Medulla oblongata (tissue), 1 donor: ENCODE measurements around the gene PROM1.

Experiments
- DNase-seq: peaks from one replicate; pipeline ENCODE4 v3.0.0-alpha.2; 2015; ENCODE audit errors: extremely low spot score

The PROM1 gene, protein sequence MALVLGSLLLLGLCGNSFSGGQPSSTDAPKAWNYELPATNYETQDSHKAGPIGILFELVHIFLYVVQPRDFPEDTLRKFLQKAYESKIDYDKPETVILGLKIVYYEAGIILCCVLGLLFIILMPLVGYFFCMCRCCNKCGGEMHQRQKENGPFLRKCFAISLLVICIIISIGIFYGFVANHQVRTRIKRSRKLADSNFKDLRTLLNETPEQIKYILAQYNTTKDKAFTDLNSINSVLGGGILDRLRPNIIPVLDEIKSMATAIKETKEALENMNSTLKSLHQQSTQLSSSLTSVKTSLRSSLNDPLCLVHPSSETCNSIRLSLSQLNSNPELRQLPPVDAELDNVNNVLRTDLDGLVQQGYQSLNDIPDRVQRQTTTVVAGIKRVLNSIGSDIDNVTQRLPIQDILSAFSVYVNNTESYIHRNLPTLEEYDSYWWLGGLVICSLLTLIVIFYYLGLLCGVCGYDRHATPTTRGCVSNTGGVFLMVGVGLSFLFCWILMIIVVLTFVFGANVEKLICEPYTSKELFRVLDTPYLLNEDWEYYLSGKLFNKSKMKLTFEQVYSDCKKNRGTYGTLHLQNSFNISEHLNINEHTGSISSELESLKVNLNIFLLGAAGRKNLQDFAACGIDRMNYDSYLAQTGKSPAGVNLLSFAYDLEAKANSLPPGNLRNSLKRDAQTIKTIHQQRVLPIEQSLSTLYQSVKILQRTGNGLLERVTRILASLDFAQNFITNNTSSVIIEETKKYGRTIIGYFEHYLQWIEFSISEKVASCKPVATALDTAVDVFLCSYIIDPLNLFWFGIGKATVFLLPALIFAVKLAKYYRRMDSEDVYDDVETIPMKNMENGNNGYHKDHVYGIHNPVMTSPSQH

DNA sequence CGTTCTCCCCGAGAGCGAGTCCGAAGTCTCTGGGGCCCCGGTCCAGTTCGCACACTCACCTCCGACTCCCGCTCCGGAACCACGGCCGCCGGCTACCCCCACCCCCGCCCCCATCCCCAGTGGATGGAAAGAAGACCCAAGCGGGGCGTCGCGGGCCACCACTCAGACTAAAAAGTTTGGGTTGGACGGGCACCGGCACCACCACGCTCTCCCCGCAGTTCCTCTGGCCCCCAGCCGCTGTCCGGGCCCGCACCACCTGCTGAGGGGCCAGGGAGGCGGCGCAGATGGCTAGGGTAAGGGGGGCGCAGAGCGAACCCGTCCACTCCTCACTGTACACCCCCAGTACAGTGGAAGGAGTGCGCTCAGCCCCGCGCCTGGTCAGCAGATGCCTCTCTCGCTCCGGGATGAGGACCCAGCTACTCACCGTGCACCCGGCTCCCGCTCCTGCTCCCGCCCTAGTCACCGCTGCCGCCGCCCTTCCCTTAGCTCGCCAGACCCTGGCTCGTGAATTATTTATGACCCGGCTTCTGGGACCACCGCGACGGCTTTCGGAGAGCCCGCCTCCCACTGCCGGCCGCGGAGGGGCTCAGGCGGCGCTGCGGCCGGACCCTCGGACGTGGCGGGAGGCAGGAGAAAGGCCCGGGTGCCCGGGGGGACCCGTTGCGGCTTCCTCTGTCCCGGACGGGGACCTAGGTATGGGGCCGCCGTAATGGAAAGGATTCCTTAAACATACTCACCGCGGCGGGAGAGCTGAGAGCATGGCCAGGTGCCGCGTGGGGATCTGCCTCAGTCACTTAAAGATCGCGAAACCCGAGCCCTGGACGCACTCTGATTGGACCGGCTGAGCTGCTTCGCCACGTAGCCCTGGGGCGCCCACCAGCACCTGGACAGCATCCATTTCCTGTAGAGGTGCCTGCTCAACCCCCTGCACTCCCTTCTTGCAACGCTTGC is at the start of gene PROM1:
TSS of gene PROM1 (minus strand) at position 783 of the 951 bp plus-strand sequence. CDS start 8,117 bp downstream, outside the sequence.
- DNase-seq = no peak

- no peak for DNase-seq
Observed at GRCh38 chr4:16133406-16133805, 49.6 kb upstream of the PROM1 start.

- no peak for DNase-seq
Observed at GRCh38 chr4:16131293-16131692, 47.5 kb upstream of the PROM1 start.

DNA sequence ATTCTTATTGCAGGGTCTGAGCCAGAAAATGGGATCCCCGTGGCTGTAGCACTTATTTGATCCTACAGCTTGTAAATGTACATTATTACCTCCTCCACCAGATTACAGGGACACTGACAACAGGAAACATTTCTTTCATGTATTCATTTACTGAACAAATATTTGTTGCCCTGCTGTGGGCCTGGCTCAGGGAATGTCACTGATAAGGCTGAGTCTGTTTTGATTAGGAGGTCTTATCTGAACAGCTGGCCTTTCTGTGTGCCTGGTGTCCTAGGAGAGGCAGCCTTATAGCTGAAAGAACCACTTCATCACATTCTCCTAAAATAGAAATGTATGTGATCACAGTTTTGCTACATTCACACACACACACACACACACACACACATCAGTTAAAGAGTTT is 45.5 kb upstream of the PROM1 start:
- DNase-seq = no peak

DNA sequence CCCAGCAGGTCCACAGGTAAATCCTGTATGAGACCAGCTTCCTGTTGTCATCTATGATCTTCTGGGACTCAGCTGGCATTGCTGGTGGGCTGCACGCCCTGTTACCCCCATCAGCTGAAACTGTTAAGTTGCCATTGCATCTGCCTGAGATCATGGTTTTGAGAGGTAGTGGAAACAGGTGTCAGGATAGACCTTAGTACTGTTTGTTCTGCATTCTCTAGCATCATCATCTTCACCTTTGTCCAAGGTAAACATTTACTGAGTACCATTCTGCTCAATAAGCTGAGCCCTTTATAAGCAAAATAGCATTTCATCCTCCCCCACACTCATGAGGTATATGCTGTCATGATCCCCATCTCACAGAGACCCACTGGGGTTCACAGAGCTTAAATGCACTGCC is 42.9 kb upstream of the PROM1 start:
- DNase-seq = no peak

DNA sequence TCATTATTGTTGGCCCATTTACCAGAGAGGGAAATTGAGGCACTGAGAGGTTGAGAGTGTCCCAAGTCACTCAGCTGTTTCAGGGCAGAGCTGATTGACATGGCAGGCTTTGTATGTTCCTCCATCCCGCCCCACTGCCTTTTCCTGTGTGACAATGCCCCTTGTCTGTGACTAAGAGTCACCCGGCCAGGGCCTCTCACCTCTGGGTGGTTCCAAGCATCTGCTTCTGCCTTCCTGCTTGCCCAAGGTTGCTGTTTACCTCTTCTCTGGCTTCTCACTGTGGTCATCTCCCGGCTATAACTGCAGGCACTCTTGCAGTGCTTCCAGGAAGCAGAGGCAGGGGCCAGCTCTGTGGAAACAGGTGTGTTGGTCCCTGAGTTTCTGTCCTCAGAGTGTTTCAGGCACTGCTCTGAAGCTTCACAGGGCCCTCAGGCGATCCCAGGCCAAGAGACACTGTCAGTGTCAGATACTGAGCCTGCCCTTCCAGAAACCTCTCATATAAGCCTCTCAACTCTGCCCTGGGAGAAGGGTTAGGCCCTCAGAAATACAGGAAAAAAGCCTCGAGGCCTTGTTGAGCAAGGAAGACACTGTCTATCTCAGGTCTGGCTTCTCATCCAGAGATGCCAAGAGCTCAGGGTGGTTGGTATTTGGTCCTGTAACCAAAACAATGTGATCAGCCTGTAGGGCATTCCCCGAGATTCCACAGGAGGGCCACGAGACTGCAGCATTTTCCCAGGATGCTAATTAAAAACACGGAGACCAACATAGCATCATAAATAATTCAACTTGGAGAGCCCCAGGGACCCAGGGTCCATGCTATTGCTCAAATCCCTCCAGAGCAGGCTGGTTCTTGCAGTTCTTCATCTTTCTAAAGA is 42.0 kb upstream of the PROM1 start:
- DNase-seq = no peak

GRCh38 chr4:16124232-16124631 is 40.4 kb upstream of the PROM1 start:
- DNase-seq = no peak

DNA sequence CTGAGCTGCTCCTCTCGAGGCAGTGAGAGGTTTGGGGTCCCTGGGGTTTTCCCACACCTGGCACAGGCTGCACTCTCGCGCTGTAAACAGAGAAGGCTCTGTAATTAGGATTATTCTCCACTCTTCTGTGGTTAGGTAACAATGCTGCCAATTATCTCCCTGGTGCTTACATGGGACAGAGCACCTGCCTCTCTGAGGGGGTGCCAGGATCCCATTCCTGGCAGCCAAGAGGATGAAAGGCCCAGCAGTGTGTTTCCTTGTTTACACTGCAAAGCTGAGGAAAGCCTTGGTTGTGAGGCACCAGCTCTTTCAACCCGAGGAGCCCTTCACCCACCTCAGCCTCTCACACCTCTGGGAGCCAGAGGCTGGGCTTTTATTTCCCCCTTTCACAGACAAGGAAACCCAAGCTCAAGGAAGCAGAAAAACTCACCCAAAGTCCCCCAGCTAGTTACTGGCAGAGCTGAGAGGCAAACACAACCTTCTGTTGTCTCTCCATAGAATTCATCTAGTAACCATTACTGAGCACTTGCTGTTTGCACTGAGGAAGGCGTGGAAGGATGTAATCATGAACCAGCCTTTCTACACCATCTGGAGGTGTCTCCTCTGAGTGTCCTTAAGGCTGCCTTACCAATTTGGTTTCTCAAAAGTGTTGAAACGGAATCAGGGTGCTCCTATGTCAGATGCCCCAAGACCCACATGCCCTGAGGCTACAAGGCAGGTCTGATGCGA is 39.7 kb upstream of the PROM1 start:
- DNase-seq = no peak

DNA sequence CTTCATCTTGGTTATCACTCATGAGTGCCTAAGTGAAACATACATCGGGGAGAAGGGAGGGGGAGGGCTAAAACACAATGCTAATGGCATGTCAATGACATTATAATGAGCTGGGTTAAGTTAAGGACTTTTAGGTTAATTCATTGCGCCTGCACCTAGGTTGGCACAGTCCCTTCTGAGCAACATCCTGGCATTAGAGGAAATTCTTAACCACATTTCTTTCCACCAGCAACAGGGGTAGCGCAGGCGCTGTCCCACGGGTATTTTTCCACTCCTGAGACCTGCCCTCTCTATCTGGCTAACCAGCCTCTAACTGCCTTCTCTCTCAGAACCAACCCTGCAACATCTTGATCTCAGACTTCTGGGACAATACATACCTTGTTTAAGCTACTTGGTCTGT is 39.0 kb upstream of the PROM1 start:
- DNase-seq = no peak

GRCh38 chr4:16122308-16122711 is 38.5 kb upstream of the PROM1 start:
- DNase-seq = no peak

- DNase-seq = no peak
Observed at GRCh38 chr4:16120720-16121119, 36.9 kb upstream of the PROM1 start.

- no peak for DNase-seq
Observed at GRCh38 chr4:16119981-16120380, 36.2 kb upstream of the PROM1 start.

GRCh38 chr4:16118090-16118489 is 34.3 kb upstream of the PROM1 start:
- DNase-seq = no peak

DNA sequence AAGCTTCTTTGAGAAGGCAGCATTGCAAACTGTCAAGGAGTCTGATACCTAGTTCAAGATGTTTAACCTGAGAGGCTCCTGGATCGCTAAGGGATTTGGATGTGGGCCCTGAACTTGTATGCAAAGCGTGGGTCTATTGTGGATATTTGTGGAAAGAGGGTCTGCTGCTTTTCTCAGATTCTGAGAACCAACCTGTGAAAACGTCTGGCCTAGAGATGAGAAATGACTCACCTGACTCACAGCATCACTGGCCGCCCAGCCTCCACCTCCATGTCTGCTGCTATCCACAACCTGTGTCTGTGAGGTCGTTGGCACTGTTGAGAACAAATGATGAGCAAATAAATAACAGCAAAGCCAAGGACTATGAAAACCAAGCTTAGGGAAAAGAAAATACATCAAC is 33.3 kb upstream of the PROM1 start:
- no peak for DNase-seq

- no peak for DNase-seq
Observed at GRCh38 chr4:16116493-16116990, 32.7 kb upstream of the PROM1 start.

DNA sequence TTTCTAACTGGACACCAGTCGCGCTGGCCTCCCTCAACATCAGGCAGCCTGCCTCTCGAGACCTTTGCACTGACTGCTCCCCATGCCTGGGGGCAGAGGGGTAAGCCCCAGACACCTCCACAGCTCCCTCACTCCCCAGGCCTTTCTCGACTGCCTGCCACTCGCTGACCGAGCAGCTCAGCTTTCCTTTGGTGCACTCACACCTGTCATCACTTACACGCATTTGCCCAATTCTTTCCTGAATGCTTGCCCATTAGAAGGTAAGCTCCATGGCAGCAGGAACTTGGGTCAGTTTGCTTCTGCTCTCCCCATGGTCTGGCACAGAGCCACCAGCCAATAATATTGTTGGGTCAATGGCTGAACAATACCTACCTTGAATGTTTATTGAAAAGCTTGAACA is 32.2 kb upstream of the PROM1 start:
- no peak for DNase-seq

GRCh38 chr4:16114546-16114945 is 30.7 kb upstream of the PROM1 start:
- DNase-seq = no peak

DNA sequence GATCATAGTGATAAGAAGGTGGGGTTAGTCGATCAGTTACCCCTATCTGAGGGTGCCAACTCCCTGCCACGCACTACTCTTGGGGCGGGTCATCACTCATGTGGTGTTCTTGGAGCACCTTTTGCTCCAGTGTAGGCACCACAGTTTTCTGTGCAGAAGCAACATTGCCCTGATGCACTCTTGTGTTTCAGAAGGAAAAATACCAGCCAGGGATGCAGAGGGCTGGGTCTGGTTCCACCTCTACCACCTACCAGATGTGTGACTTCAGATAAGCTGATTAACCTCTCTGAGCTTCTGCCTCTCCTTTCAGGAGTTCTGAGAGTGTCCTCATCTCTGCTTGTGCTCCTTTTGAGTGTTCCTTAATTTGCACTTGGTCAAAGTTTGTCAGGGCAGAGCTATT is 29.9 kb upstream of the PROM1 start:
- DNase-seq = no peak

- no peak for DNase-seq
Observed at GRCh38 chr4:16111533-16111932, 27.7 kb upstream of the PROM1 start.
